Measurements from ENCODE around the gene ZDHHC14. TPM values are rescaled to one million over a fixed set of nuclear protein-coding genes. Genes with fewer than 3 reads are reported as not detected.

The ZDHHC14 gene
- total RNA-seq, 4 donors from 2014 or later: 7.3 to 14.4 (median 8.1) TPM

- no peak overlapping the region for H3K27ac ChIP-seq
- H3K36me3 ChIP-seq: no peaks in the 10 kb centered on the region
- no peak for ATAC-seq
- TF ChIP-seq POLR2AphosphoS5 (IDR thresholded peaks at IDR 0.05) (no peak), POLR2A (IDR thresholded peaks at IDR 0.05) (no peak), CTCF (IDR thresholded peaks at IDR 0.05) (no peak), EP300 (IDR thresholded peaks at IDR 0.05) (no peak)
- H3K4me3 ChIP-seq: no peak overlapping the region
- H3K4me1 ChIP-seq: no peaks in the 10 kb centered on the region
- no peaks in the 10 kb centered on the region for H3K27me3 ChIP-seq
- 20 to 56% methylated on average over 1 to 5 of the region's 6 CpGs for WGBS, 2 donors (ENCODE audit: low coverage in 1 of 2)
- no peaks in the 10 kb centered on the region for H3K9me3 ChIP-seq
Observed at GRCh38 chr6:157707576-157707975, 326.6 kb downstream of the ZDHHC14 start.

- no peak for ATAC-seq
- H3K4me3 ChIP-seq: no peak overlapping the region
- H3K9me3 ChIP-seq: no peaks in the 10 kb centered on the region
- no peaks in the 10 kb centered on the region for H3K36me3 ChIP-seq
- H3K27me3 ChIP-seq: no peaks in the 10 kb centered on the region
- WGBS, 2 donors (ENCODE audit: low coverage in 1 of 2): 62 to 71% methylated on average over 2 to 3 of the region's 3 CpGs
- H3K4me1 ChIP-seq: no peaks in the 10 kb centered on the region
- TF ChIP-seq POLR2A (IDR thresholded peaks at IDR 0.05) (no peak), EP300 (IDR thresholded peaks at IDR 0.05) (no peak), POLR2AphosphoS5 (IDR thresholded peaks at IDR 0.05) (no peak), CTCF (IDR thresholded peaks at IDR 0.05) (no peak)
- H3K27ac ChIP-seq: no peak overlapping the region
Observed at GRCh38 chr6:157708239-157708638, 327.2 kb downstream of the ZDHHC14 start.

GRCh38 chr6:157708933-157709332 is 327.9 kb downstream of the ZDHHC14 start:
- Histone ChIP-seq H3K4me1 (no peaks in the 10 kb centered on the region), H3K4me3 (no peak overlapping the region), H3K27me3 (no peaks in the 10 kb centered on the region), H3K9me3 (no peaks in the 10 kb centered on the region), H3K36me3 (no peaks in the 10 kb centered on the region), H3K27ac (no peak overlapping the region)
- 52 to 78% methylated on average over 4 to 6 of the region's 7 CpGs for WGBS, 2 donors (ENCODE audit: low coverage in 1 of 2)
- no peak for ATAC-seq
- TF ChIP-seq CTCF (IDR thresholded peaks at IDR 0.05): no peak
- no peak for TF ChIP-seq POLR2AphosphoS5 (IDR thresholded peaks at IDR 0.05)
- TF ChIP-seq POLR2A (IDR thresholded peaks at IDR 0.05): no peak
- no peak for TF ChIP-seq EP300 (IDR thresholded peaks at IDR 0.05)

GRCh38 chr6:157709555-157709954 is 328.6 kb downstream of the ZDHHC14 start:
- Histone ChIP-seq H3K4me1 (no peaks in the 10 kb centered on the region), H3K4me3 (no peak overlapping the region), H3K27me3 (no peaks in the 10 kb centered on the region), H3K27ac (no peak overlapping the region), H3K9me3 (no peaks in the 10 kb centered on the region), H3K36me3 (no peaks in the 10 kb centered on the region)
- WGBS, 2 donors (ENCODE audit: low coverage in 1 of 2): 74% methylated on average over 6 of the region's 7 CpGs; no CpG with 5 or more reads in 1 of the 2 donors
- no peak for TF ChIP-seq CTCF (IDR thresholded peaks at IDR 0.05)
- TF ChIP-seq POLR2AphosphoS5 (IDR thresholded peaks at IDR 0.05): no peak
- TF ChIP-seq EP300 (IDR thresholded peaks at IDR 0.05): no peak
- no peak for ATAC-seq

- Histone ChIP-seq H3K27me3 (no peaks in the 10 kb centered on the region), H3K36me3 (no peaks in the 10 kb centered on the region), H3K4me3 (no peak overlapping the region), H3K27ac (no peak overlapping the region), H3K4me1 (no peaks in the 10 kb centered on the region), H3K9me3 (no peaks in the 10 kb centered on the region)
- peak; percentile 13 for ATAC-seq
- TF ChIP-seq POLR2AphosphoS5 (IDR thresholded peaks at IDR 0.05): no peak
- no peak for TF ChIP-seq POLR2A (IDR thresholded peaks at IDR 0.05)
- no peak for TF ChIP-seq CTCF (IDR thresholded peaks at IDR 0.05)
- WGBS, 2 donors (ENCODE audit: low coverage in 1 of 2): 38 to 64% methylated on average over 2 to 3 of the region's 7 CpGs
Observed at GRCh38 chr6:157710604-157711003, 329.6 kb downstream of the ZDHHC14 start.
